Left lung (tissue), 10 donors: ENCODE measurements around the gene PRXL2A. TPM values are rescaled to one million over a fixed set of nuclear protein-coding genes. Genes with fewer than 3 reads are reported as not detected.

Experiments
- ATAC-seq: fragments of 200-7000 bp; cut with Tn5 transposase; one replicate; pipeline ENCODE4 v1.9.1; 2020; ENCODE audit warnings: moderate library complexity
- DNase-seq, 4 donors: peaks; one replicate each; pipeline ENCODE4 v3.0.0-alpha.2; 2013 to 2020
- H3K27ac ChIP-seq, 2 donors: fragments of 200-600 bp; sonication (generic) in 1 of 2; one replicate each; pipeline versions ENCODE4 v1.5.0 to v1.8.0; 2020 to 2021
- H3K27me3 ChIP-seq, 2 donors: fragments of 200-600 bp; sonication (generic) in 1 of 2; one replicate each; pipeline versions ENCODE4 v1.5.0 to v1.8.0; 2020 to 2021
- H3K36me3 ChIP-seq, 2 donors: fragments of 200-600 bp; sonication (generic) in 1 of 2; one replicate each; pipeline versions ENCODE4 v1.5.0 to v1.8.0; 2020 to 2021
- H3K4me1 ChIP-seq, 2 donors: fragments of 200-600 bp; one replicate each; pipeline ENCODE4 v1.8.0; 2021
- H3K4me3 ChIP-seq, 2 donors: fragments of 200-600 bp; sonication (generic) in 1 of 2; one replicate each; pipeline versions ENCODE4 v1.5.0 to v1.8.0; 2020 to 2021; ENCODE audit warnings: mild to moderate bottlenecking in 1 of 2
- H3K9me3 ChIP-seq, 2 donors: fragments of 200-600 bp; sonication (generic) in 1 of 2; one replicate each; pipeline versions ENCODE4 v1.5.0 to v1.8.0; 2020 to 2021
- intact Hi-C, 2 donors: fragments of 100-400 bp; cut with DNase I; formaldehyde crosslinking; loops; one replicate each; pipeline versions ENCODE4 v1.11.2 to v1.14.2; 2022
- polyA plus RNA-seq, 6 donors: library from polyadenylated mRNA; unstranded; fragments of 120-200 nt; gene quantifications; one replicate each; pipeline ENCODE4 v1.2.1, GENCODE V29; 2013; ENCODE audit not compliant: insufficient read length in 6 of 6
- total RNA-seq, 2 donors: library from RNA; stranded (reverse); fragmentation: NEBNext Ultra II Directional; extraction: Animal tissue kit (Norgen Biotek cat#: 25700); gene quantifications; one replicate each; pipeline ENCODE4 v1.2.1, GENCODE V29; 2021
- TF ChIP-seq, protein P1 (sequence below), 2 donors: fragments of 200-600 bp; sonication (generic) in 1 of 2; IDR thresholded peaks; one replicate each; pipeline versions ENCODE4 v1.5.0 to v1.8.0; 2021; ENCODE audit warnings: antibody characterized with exemption in 2 of 2
- donor health status: DM: no; HTN: yes; CAD: no.
- donor health status: DM: no; HTN: no; CAD: no.

PRXL2A gene
- total and polyA plus RNA-seq, 8 donors, result 46.2 to 96.9 (median 90.7) TPM

DNA sequence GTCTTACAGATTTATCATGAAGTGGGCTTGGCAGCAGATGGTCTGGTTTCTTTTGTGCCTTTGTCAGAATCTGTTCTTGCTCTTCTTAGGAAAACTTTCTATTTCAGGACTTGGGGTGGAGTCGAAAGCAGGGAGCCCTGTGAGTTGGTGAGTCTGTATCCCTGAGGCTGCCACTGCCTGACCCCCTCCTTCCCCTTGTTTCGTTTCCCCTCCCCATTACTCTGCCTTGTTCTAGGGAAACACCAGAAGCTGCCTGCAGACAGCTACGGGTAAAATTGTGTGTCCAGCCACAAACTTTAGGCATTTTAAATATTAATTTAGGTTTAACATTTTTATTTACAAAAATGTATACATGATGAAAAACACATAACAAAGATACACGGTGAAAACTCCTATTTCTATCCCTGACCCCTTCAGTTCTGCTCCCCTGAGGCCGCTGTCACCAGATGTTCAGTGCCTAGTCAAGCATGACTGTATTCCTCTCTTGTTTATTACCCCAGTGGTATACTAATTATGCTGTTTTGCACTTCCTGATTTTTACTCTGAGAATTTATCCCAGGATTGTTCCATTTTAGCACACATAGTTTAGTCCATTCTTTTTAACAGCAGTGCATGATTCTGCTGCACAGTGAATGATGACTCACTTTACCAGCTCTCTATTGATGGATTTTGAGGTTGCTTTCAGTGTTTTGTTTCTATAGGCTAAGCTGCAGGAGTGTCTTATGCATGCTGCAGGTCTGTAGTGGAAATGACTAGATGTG is 54.8 kb downstream of the PRXL2A start:
- intact Hi-C loops, result no loop called here
- TF ChIP-seq, protein P1, sequence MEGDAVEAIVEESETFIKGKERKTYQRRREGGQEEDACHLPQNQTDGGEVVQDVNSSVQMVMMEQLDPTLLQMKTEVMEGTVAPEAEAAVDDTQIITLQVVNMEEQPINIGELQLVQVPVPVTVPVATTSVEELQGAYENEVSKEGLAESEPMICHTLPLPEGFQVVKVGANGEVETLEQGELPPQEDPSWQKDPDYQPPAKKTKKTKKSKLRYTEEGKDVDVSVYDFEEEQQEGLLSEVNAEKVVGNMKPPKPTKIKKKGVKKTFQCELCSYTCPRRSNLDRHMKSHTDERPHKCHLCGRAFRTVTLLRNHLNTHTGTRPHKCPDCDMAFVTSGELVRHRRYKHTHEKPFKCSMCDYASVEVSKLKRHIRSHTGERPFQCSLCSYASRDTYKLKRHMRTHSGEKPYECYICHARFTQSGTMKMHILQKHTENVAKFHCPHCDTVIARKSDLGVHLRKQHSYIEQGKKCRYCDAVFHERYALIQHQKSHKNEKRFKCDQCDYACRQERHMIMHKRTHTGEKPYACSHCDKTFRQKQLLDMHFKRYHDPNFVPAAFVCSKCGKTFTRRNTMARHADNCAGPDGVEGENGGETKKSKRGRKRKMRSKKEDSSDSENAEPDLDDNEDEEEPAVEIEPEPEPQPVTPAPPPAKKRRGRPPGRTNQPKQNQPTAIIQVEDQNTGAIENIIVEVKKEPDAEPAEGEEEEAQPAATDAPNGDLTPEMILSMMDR (IDR thresholded peaks at IDR 0.05), result no peak
- DNase-seq, result no peak
- H3K36me3 ChIP-seq, result no peaks in the 10 kb centered on the region
- H3K4me3 ChIP-seq, result no peak overlapping the region
- H3K27me3 ChIP-seq, result no peaks in the 10 kb centered on the region
- peak overlapping the region; percentile 77 to 98 for H3K27ac ChIP-seq
- ATAC-seq, result no peak
- no peaks in the 10 kb centered on the region for H3K9me3 ChIP-seq
- peaks cover 96 to 100% of the 10 kb centered on the region in 2 donors for H3K4me1 ChIP-seq

DNA sequence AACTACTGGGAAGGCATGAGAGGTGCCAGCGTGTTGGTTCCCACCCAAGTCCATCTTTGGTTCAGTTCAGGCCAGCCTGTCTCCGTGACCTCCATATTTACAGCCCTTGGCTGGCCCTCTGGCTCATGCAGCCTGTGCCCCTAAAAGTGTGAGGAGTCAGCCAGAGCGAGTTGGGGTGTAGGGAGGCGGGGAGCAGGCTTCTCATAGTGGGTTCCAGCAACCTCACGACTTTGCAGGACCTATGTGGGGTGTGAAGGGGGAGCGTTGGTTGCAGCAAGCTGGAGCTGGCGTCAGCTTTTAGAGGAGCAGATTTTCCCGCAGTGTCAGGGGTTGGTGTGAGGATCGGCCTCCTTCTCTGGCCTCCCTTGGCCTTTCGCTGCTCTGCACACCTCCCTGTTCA is 55.5 kb downstream of the PRXL2A start:
- ATAC-seq (no peak), DNase-seq (no peak)
- peak overlapping the region; percentile 77 to 98 for H3K27ac ChIP-seq
- peaks cover 0 to 7% of the 10 kb centered on the region in 2 donors for H3K36me3 ChIP-seq
- H3K4me1 ChIP-seq, result peaks cover 95 to 100% of the 10 kb centered on the region in 2 donors
- H3K9me3 ChIP-seq, result no peaks in the 10 kb centered on the region
- no peaks in the 10 kb centered on the region for H3K27me3 ChIP-seq
- intact Hi-C loops, result no loop called here
- TF ChIP-seq, protein P1 (IDR thresholded peaks at IDR 0.05), result no peak
- no peak overlapping the region for H3K4me3 ChIP-seq

DNA sequence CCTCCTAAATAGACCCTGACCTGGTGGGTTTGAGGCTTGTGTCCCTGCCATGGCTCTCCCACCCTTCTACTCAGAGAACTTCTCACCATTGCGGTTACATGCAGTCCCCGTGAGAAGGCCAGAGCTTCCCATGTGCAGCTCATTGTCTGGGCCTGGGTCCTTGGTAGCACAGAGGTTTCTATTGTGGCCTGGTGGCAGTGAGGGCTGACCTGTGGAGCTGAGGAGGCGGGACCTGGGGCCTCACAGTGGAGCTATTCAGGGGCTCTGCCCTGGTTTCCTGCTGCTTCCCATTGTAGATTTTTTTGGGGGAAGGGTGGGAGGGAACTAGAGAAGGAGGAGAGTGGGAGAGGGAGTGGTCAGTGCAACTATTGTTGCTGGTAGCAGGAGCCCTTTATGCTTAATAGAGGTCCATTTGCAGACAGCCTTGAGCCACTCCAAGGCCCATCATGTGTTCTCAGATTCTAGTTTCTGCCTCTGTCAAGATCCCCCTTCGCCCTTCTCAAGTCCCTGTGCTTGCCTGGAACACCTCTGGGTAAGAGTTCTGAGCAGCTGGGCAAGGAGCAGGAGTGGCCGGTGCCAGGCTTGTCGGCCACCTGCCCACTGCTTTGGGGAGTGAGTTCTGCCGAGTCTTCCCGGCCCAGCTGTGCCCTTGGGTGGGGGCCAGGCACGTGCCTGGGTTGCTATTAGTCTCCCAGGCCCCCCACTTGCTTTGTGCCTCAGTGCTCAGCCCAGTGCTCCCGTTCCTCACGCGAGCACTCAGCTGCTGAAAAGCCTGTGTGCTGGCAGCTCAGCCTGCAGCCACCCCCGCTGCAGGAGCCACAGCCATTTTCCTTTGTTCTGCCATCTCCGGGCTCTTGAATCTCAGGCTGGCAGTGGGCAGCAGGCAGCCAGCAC is 56.5 kb downstream of the PRXL2A start:
- Histone ChIP-seq H3K4me1 (peaks cover 86 to 100% of the 10 kb centered on the region in 2 donors), H3K9me3 (no peaks in the 10 kb centered on the region), H3K27ac (peak overlapping the region; percentile 71 to 98), H3K36me3 (peaks cover 0 to 16% of the 10 kb centered on the region in 2 donors), H3K4me3 (peak overlapping the region in 1 of 2 donors; percentile 8), H3K27me3 (no peaks in the 10 kb centered on the region)
- peak in 1 of 4 donors; percentile 55 for DNase-seq
- TF ChIP-seq, protein P1 (IDR thresholded peaks at IDR 0.05), result no peak
- peak; percentile 7 for ATAC-seq
- intact Hi-C loops, result no loop called here

DNA sequence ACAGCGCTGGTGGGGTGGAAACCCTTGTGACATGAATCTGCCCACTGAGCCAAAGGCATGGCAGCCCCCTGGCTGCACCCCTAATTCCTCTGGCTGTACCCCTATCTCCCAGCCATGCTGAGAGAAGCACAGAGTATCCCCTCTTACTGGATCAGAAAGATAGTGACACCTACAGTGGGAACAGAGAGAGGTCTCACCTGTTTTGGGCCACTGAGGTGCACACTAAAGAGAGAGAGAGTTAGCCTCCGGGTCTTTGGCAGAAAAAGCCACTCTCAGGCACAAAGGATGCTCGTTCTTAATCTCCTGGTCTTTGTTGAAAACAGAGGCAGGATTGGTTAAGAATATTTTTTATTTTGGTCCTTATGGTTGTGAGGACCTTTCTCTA is 57.1 kb downstream of the PRXL2A start:
- Histone ChIP-seq H3K4me3 (peak overlapping the region in 1 of 2 donors; percentile 8), H3K36me3 (peaks cover 0 to 22% of the 10 kb centered on the region in 2 donors), H3K27me3 (no peaks in the 10 kb centered on the region), H3K27ac (peak overlapping the region; percentile 71 to 98), H3K4me1 (peaks cover 80 to 100% of the 10 kb centered on the region in 2 donors), H3K9me3 (no peaks in the 10 kb centered on the region)
- DNase-seq, result no peak
- no peak for ATAC-seq
- TF ChIP-seq, protein P1 (IDR thresholded peaks at IDR 0.05), result no peak
- intact Hi-C loops, result no loop called here
